HL-60 (cell line): ENCODE data around the gene APOBEC2.

Experiments
- DNase-seq, 2 experiments: peaks; one replicate each; pipeline ENCODE4 v3.0.0-alpha.2; 2010 to 2020; ENCODE audit warnings: low read depth in 1 of 2, low spot score in 1 of 2
- H3K27ac ChIP-seq: fragments of 250-450 bp; sonication (Bioruptor Pico); replicated peaks from 2 replicates; pipeline ENCODE4 v1.5.1; 2020; ENCODE audit warnings: mild to moderate bottlenecking, moderate library complexity
- H3K27me3 ChIP-seq: fragments of 250-450 bp; sonication (Bioruptor Pico); 2 replicates; pipeline ENCODE4 v1.5.1; 2021; ENCODE audit warnings: mild to moderate bottlenecking, moderate library complexity; ENCODE audit not compliant: insufficient read depth, poor library complexity, severe bottlenecking
- H3K4me3 ChIP-seq: replicated peaks from 2 replicates; pipeline ENCODE4 v1.5.1; 2011; ENCODE audit warnings: mild to moderate bottlenecking, control low read depth, low read length; ENCODE audit not compliant: insufficient read depth
- CTCF ChIP-seq: IDR thresholded peaks from one replicate; pipeline ENCODE4 v1.5.1; 2011; ENCODE audit warnings: low read length, control low read depth, inconsistent platforms; ENCODE audit not compliant: insufficient read depth
- GABPA ChIP-seq: IDR thresholded peaks from 2 replicates; pipeline ENCODE4 v1.6.1; 2012; ENCODE audit warnings: low read depth
- POLR2AphosphoS5 ChIP-seq: IDR thresholded peaks from 2 replicates; pipeline ENCODE4 v1.6.1; 2012; ENCODE audit warnings: low read depth
- REST ChIP-seq: IDR thresholded peaks from 2 replicates; pipeline ENCODE4 v1.6.1; 2012; ENCODE audit warnings: low read depth; ENCODE audit not compliant: insufficient replicate concordance
- SPI1 ChIP-seq: IDR thresholded peaks from 2 replicates; pipeline ENCODE4 v1.6.1; 2012; ENCODE audit warnings: low read depth, mild to moderate bottlenecking, borderline replicate concordance

APOBEC2 gene

GRCh38 chr6:41092421-41093140, 39.6 kb downstream of the APOBEC2 start:
- H3K27ac ChIP-seq: no peak overlapping the region
- H3K4me3 ChIP-seq: no peak overlapping the region
- H3K27me3 ChIP-seq: no peaks in the 10 kb centered on the region
- no peak for TF ChIP-seq POLR2AphosphoS5
- TF ChIP-seq CTCF: peak; percentile 12
- no peak for DNase-seq

- Histone ChIP-seq H3K4me3 (no peak overlapping the region), H3K27ac (no peak overlapping the region), H3K27me3 (no peaks in the 10 kb centered on the region)
- TF ChIP-seq REST: no peak
- no peak for DNase-seq
Observed at GRCh38 chr6:41093729-41094128, 40.7 kb downstream of the APOBEC2 start.

- TF ChIP-seq POLR2AphosphoS5 (no peak), GABPA (no peak), SPI1 (no peak), CTCF (no peak), REST (no peak)
- Histone ChIP-seq H3K27me3 (no peaks in the 10 kb centered on the region), H3K27ac (no peak overlapping the region), H3K4me3 (no peak overlapping the region)
- no peak for DNase-seq
Observed at GRCh38 chr6:41097467-41098090, 44.6 kb downstream of the APOBEC2 start.

GRCh38 chr6:41098366-41098765, 45.4 kb downstream of the APOBEC2 start:
- Histone ChIP-seq H3K4me3 (no peak overlapping the region), H3K27me3 (no peaks in the 10 kb centered on the region), H3K27ac (no peak overlapping the region)
- no peak for TF ChIP-seq REST
- no peak for TF ChIP-seq CTCF
- no peak for TF ChIP-seq SPI1
- TF ChIP-seq GABPA: no peak
- TF ChIP-seq POLR2AphosphoS5: no peak
- DNase-seq: no peak
